Stimulated activated CD8-positive, alpha-beta memory T cell treated with anti-CD3 and anti-CD28 coated beads, Interleukin-15, amount 100 ng/mL, for 24 hours (primary cell): ENCODE data around the gene IMP3.
"Not testable (repeated sequence)": the region's sequence is repeated elsewhere in the genome, so short reads cannot be mapped to it uniquely, and the experiment has no call there.

ENCODE experiments used
- DNase-seq: peaks from one replicate; pipeline ENCODE4 v3.0.0-alpha.2; 2020; ENCODE audit warnings: low read depth

Gene IMP3

GRCh38 chr15:75639709-75640482, at the start of gene IMP3:
IMP3 (minus strand) TSS chr15:75640224; CDS start chr15:75640168, 56 bp downstream.
- DNase-seq: peak; percentile 73

GRCh38 chr15:75689429-75689828, 49.4 kb upstream of the IMP3 start:
- DNase-seq: not testable (repeated sequence)

GRCh38 chr15:75688831-75689230, 48.8 kb upstream of the IMP3 start:
- no peak for DNase-seq

GRCh38 chr15:75688278-75688557, 48.2 kb upstream of the IMP3 start:
- DNase-seq: no peak

GRCh38 chr15:75687486-75688277, 47.7 kb upstream of the IMP3 start:
- DNase-seq: no peak

- peak; percentile 63 for DNase-seq
Measured at GRCh38 chr15:75686212-75686642, 46.2 kb upstream of the IMP3 start.

- no peak for DNase-seq
Measured at GRCh38 chr15:75685195-75685594, 45.2 kb upstream of the IMP3 start.

GRCh38 chr15:75684648-75685047, 44.6 kb upstream of the IMP3 start:
- DNase-seq: no peak

- DNase-seq: peak; percentile 52
Measured at GRCh38 chr15:75683646-75684312, 43.8 kb upstream of the IMP3 start.

GRCh38 chr15:75682181-75683135, 42.4 kb upstream of the IMP3 start:
- no peak for DNase-seq

- DNase-seq: no peak
Measured at GRCh38 chr15:75680007-75680789, 40.2 kb upstream of the IMP3 start.

- not testable (repeated sequence) for DNase-seq
Measured at GRCh38 chr15:75678324-75678690, 38.3 kb upstream of the IMP3 start.

- no peak for DNase-seq
Measured at GRCh38 chr15:75677465-75678323, 37.7 kb upstream of the IMP3 start.

GRCh38 chr15:75676688-75677464, 36.9 kb upstream of the IMP3 start:
- DNase-seq: no peak

GRCh38 chr15:75675579-75676404, 35.8 kb upstream of the IMP3 start:
- DNase-seq: no peak

- no peak for DNase-seq
Measured at GRCh38 chr15:75674366-75674765, 34.3 kb upstream of the IMP3 start.

- no peak for DNase-seq
Measured at GRCh38 chr15:75673426-75674235, 33.6 kb upstream of the IMP3 start.
